Gastroesophageal sphincter (tissue), 4 donors: ENCODE data around the gene LRRC63. TPM values are rescaled to one million over a fixed set of nuclear protein-coding genes. Genes with fewer than 3 reads are reported as not detected.

Source experiments
- ATAC-seq: fragments of 150-250 bp; one replicate; pipeline ENCODE4 v1.9.1; 2016; ENCODE audit warnings: mild to moderate bottlenecking, moderate library complexity
- H3K27ac ChIP-seq, 4 donors: fragments of 200-600 bp; sonication (generic) in 3 of 4; 1 replicate in 3 of 4; 2 replicates in 1 of 4; pipeline ENCODE4 v1.5.1; 2016 to 2019
- H3K27me3 ChIP-seq: fragments of 200-600 bp; sonication (generic); one replicate; pipeline ENCODE4 v1.5.1; 2019
- H3K36me3 ChIP-seq, 2 donors: fragments of 200-600 bp; sonication (generic); one replicate each; pipeline ENCODE4 v1.5.1; 2019; ENCODE audit warnings: control low read depth in 1 of 2
- H3K4me1 ChIP-seq, 3 donors: fragments of 200-600 bp; sonication (generic); 1 replicate in 2 of 3; 2 replicates in 1 of 3; pipeline ENCODE4 v1.5.1; 2016 to 2019; ENCODE audit warnings: control low read depth in 2 of 3
- H3K4me3 ChIP-seq, 2 donors: fragments of 200-600 bp; sonication (generic); one replicate each; pipeline ENCODE4 v1.5.1; 2019; ENCODE audit warnings: mild to moderate bottlenecking in 1 of 2, moderate library complexity in 1 of 2
- H3K9me3 ChIP-seq, 3 donors: fragments of 200-600 bp; sonication (generic); one replicate each; pipeline ENCODE4 v1.5.1; 2017 to 2019; ENCODE audit warnings: control low read depth in 2 of 3
- CTCF ChIP-seq, 4 experiments: fragments of 200-600 bp in 2 of 4; fragments of 450-650 bp in 2 of 4; sonication (generic) in 1 of 4; IDR thresholded peaks; one replicate each; pipeline ENCODE4 v1.5.1; 2017 to 2019; ENCODE audit warnings: antibody characterized with exemption in 4 of 4, mild to moderate bottlenecking in 2 of 4, moderate library complexity in 2 of 4
- EP300 ChIP-seq: sonication (generic); formaldehyde crosslinking; IDR thresholded peaks from one replicate; pipeline ENCODE4 v1.6.1; 2017; ENCODE audit warnings: antibody characterized with exemption, mild to moderate bottlenecking
- POLR2A ChIP-seq, 2 donors: fragments of 450-650 bp; IDR thresholded peaks; one replicate each; pipeline ENCODE4 v1.6.1; 2017; ENCODE audit warnings: antibody characterized with exemption in 2 of 2, mild to moderate bottlenecking in 2 of 2, moderate library complexity in 1 of 2
- POLR2AphosphoS5 ChIP-seq: sonication (generic); formaldehyde crosslinking; IDR thresholded peaks from one replicate; pipeline ENCODE4 v1.6.1; 2017; ENCODE audit warnings: antibody characterized with exemption
- WGBS, 2 donors: methylation state at CpG; one replicate each; pipeline ENCODE4 v1.1.5; 2018; ENCODE audit warnings: low coverage in 1 of 2; 5-methylcytosine and 5-hydroxymethylcytosine counted together
- total RNA-seq, 4 donors: library from RNA; depleted of rRNA; stranded (reverse); fragments of >200 nt; gene quantifications; one replicate each; pipeline ENCODE4 v1.1.0, GENCODE V29; 2016

LRRC63 gene
- total RNA-seq, 4 donors from 2014 or later, result not detected

GRCh38 chr13:46295491-46296114, 83.9 kb downstream of the LRRC63 start:
- ATAC-seq, result peak; percentile 78

DNA sequence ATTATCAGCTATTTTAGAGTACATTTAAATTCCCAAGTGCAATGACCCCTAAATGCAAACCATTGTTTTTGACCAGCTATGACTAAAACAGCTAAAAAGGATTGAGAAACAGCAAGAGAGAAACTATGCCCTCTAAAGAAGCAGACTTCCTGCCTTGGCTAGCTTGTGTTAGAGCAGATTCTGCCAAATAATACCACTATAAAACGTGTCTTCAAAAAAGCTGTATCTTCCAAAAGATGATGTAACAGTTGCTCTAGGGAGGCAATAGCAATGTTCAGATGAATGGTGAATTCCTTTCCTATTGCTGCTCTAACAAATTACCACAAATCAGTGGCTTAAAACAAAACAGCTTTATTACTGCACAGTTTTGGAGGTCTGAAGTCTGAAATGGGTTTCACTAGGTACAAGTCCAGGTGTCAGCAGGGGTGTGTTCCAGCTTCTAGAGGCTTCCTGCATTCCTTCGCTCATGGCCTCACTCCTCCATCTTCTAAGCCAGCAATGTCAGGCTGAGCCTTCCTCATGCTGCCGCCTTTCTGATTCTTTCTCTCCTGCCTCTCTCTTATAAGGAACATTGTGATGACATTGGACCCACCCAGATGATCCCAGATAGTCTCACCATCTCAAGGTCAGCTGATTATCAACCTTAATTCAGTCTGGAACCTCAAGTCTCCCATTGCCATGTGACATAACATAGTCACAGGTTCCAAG, 84.5 kb downstream of the LRRC63 start:
- no peak for TF ChIP-seq EP300
- TF ChIP-seq POLR2A (IDR thresholded peaks at IDR 0.05), result no peak
- TF ChIP-seq POLR2AphosphoS5, result no peak
- no peak for TF ChIP-seq CTCF (IDR thresholded peaks at IDR 0.05)
- no peak overlapping the region for H3K4me3 ChIP-seq
- ATAC-seq, result peak; percentile 72
- H3K27me3 ChIP-seq, result no peaks in the 10 kb centered on the region
- peak overlapping the region in 2 of 4 donors; percentile 26 to 42 for H3K27ac ChIP-seq
- 53 to 59% methylated on average over 2 to 3 of the region's 3 CpGs for WGBS, 2 donors
- no peaks in the 10 kb centered on the region for H3K4me1 ChIP-seq
- no peaks in the 10 kb centered on the region for H3K36me3 ChIP-seq
- peaks cover 0 to under 1% (median 0%) of the 10 kb centered on the region in 3 donors for H3K9me3 ChIP-seq

More at GRCh38 chr13:46295491-46296114, 83.9 kb downstream of the LRRC63 start:
- TF ChIP-seq CTCF (IDR thresholded peaks at IDR 0.05), result no peak
- TF ChIP-seq POLR2A (IDR thresholded peaks at IDR 0.05), result no peak
- no peak for TF ChIP-seq EP300
- no peaks in the 10 kb centered on the region for H3K4me1 ChIP-seq
- H3K27ac ChIP-seq, result no peak overlapping the region
- no peak overlapping the region for H3K4me3 ChIP-seq
- no peaks in the 10 kb centered on the region for H3K9me3 ChIP-seq
- H3K27me3 ChIP-seq, result no peaks in the 10 kb centered on the region
- H3K36me3 ChIP-seq, result no peaks in the 10 kb centered on the region
- 48 to 64% methylated on average over 4 to 6 of the region's 7 CpGs for WGBS, 2 donors

DNA sequence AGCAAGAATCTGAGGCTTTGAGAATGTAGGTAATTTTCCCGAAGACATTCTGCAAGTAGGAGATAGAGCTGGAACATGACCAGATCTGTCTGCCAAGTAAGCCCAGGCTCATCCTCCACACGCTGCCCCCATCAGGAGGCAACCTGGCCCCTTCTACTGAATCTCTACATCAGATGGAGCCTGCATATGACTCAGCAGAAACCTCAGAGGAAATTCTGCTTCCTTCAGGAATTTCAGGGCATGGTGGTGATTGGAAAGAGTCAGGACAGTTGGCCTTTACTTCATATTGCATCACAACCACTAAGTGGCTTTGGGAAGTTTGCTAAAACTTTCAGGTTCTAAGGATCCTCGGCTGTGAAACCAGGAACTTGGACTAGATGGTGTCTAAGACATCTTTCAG, 85.2 kb downstream of the LRRC63 start:
- Histone ChIP-seq H3K4me3 (no peak overlapping the region), H3K27ac (no peak overlapping the region), H3K9me3 (peaks cover 0 to 7% (median 0%) of the 10 kb centered on the region in 3 donors), H3K27me3 (no peaks in the 10 kb centered on the region), H3K36me3 (no peaks in the 10 kb centered on the region), H3K4me1 (no peaks in the 10 kb centered on the region)
- TF ChIP-seq POLR2A (IDR thresholded peaks at IDR 0.05), result no peak
- no peak for TF ChIP-seq CTCF (IDR thresholded peaks at IDR 0.05)
- no peak for TF ChIP-seq EP300
- TF ChIP-seq POLR2AphosphoS5, result no peak
- 55 to 75% methylated on average over 2 to 3 of the region's 3 CpGs for WGBS, 2 donors
- ATAC-seq, result no peak

DNA sequence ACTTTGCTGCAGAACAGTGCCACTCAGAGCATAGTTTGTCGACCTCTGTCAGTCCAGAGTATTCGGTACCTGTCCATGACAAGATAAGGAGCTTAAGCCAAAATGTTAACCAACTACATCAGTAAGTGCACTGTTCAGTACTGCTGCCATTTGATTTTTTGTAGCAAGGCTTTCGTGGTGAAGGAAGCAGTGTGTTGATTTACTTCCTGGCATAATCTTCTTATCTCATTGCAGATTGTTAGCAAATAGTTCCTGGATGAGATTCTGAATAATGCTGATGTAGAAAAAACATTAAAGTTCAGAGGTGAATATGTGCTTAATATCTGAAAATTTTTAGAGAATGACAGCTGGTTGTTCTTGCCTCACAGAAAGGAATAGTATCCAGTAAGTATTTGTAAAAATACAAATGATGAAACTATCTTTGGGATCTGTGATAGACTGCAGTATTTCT, 85.7 kb downstream of the LRRC63 start:
- 44 to 70% methylated on average over 1 to 3 of the region's 3 CpGs for WGBS, 2 donors

More for the DNA sequence above, 85.7 kb downstream of the LRRC63 start:
- H3K9me3 ChIP-seq, result peaks cover 0 to 12% (median 0%) of the 10 kb centered on the region in 3 donors
- H3K27ac ChIP-seq, result no peak overlapping the region
- no peak overlapping the region for H3K4me3 ChIP-seq
- H3K27me3 ChIP-seq, result no peaks in the 10 kb centered on the region
- no peaks in the 10 kb centered on the region for H3K36me3 ChIP-seq
- no peak for ATAC-seq
- TF ChIP-seq EP300 (no peak), CTCF (IDR thresholded peaks at IDR 0.05) (no peak), POLR2A (IDR thresholded peaks at IDR 0.05) (no peak), POLR2AphosphoS5 (no peak)
- no peaks in the 10 kb centered on the region for H3K4me1 ChIP-seq
